GM12875 (cell line): ENCODE measurements around the gene ZDHHC11B.

ENCODE experiments used
- H3K4me3 ChIP-seq: one replicate; pipeline ENCODE4 v1.5.1; 2011; ENCODE audit warnings: low read depth, low read length, control low read depth
- TF ChIP-seq, protein P1 (sequence below): IDR thresholded peaks from 2 replicates; pipeline ENCODE4 v1.5.1; 2011; ENCODE audit warnings: low read depth, mild to moderate bottlenecking, control low read depth, inconsistent platforms, low read length, moderate library complexity, borderline replicate concordance; ENCODE audit not compliant: insufficient read depth

ZDHHC11B gene

GRCh38 chr5:761059-761771, 23.3 kb downstream of the ZDHHC11B start:
- TF ChIP-seq, protein P1, sequence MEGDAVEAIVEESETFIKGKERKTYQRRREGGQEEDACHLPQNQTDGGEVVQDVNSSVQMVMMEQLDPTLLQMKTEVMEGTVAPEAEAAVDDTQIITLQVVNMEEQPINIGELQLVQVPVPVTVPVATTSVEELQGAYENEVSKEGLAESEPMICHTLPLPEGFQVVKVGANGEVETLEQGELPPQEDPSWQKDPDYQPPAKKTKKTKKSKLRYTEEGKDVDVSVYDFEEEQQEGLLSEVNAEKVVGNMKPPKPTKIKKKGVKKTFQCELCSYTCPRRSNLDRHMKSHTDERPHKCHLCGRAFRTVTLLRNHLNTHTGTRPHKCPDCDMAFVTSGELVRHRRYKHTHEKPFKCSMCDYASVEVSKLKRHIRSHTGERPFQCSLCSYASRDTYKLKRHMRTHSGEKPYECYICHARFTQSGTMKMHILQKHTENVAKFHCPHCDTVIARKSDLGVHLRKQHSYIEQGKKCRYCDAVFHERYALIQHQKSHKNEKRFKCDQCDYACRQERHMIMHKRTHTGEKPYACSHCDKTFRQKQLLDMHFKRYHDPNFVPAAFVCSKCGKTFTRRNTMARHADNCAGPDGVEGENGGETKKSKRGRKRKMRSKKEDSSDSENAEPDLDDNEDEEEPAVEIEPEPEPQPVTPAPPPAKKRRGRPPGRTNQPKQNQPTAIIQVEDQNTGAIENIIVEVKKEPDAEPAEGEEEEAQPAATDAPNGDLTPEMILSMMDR, result no peak
- H3K4me3 ChIP-seq, result no peak overlapping the region

DNA sequence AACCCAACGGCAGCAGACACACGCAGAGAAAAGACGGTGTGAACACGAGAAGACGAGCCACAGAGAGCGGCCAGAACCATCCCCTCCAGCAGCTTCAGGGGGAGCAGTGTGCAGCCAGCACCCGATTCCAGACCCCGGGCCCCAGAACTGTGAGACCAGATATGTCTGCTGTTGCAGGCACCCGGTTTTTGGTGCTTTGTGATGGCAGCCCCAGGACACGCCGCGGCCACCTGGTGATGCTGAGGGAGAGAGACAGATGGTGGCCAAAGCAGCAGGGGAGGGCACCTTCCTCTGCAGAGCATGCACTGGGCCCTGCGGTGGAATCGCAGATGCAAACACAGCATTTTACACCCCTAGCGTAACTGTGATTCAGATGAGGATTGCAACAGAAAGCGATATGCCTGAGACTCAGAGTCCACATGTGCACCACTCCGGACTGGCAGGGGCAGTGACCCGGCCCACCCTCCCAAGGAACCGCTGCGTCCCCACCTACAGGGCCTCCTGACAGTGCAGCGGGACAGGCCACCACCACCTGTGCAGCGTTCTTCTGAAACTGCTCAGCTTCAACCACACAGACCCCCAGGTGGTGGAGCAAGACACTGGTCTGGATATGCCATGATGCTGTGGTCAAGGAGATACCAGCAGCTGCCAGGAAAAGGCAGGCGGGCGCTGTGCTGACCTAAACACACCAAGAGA, 24.0 kb downstream of the ZDHHC11B start:
- TF ChIP-seq, protein P1, result no peak
- H3K4me3 ChIP-seq, result no peak overlapping the region

GRCh38 chr5:759781-760362, 24.7 kb downstream of the ZDHHC11B start:
- TF ChIP-seq, protein P1, result no peak
- H3K4me3 ChIP-seq, result no peak overlapping the region

DNA sequence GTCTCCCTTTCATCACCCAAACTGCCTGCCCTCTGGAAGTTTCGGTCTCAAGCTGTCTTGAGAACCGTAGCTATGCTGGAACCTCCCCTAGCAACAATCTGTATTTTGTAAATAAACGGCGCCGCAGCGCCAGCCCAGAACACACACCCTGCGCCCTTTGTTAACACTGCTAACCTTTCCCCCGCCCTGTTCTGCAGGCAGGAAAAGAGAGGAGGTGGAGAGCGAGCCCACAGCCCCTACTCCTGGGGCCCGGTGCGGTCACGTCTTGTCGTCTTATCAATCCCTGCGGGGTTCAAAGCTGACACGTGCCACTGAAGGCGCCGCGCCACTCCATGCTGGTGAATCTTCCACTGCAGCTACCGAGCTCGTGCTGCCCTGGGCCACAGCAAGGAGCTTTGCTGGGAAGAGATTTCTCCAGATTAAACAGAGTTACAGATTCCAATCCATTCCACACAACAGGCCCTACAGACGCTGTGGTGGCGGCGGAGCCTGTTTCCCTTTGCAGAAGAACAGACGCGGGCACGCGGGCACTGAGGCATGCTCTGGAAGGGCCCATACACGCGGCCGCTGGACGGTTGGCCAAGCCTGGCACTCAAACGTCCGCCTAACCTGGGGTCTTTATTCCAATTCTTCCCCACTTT, 25.3 kb downstream of the ZDHHC11B start:
- H3K4me3 ChIP-seq, result no peak overlapping the region
- TF ChIP-seq, protein P1, result no peak

- TF ChIP-seq, protein P1, result no peak
- H3K4me3 ChIP-seq, result no peak overlapping the region
These were observed 25.9 kb downstream of the ZDHHC11B start for GRCh38 chr5:758698-759053.

DNA sequence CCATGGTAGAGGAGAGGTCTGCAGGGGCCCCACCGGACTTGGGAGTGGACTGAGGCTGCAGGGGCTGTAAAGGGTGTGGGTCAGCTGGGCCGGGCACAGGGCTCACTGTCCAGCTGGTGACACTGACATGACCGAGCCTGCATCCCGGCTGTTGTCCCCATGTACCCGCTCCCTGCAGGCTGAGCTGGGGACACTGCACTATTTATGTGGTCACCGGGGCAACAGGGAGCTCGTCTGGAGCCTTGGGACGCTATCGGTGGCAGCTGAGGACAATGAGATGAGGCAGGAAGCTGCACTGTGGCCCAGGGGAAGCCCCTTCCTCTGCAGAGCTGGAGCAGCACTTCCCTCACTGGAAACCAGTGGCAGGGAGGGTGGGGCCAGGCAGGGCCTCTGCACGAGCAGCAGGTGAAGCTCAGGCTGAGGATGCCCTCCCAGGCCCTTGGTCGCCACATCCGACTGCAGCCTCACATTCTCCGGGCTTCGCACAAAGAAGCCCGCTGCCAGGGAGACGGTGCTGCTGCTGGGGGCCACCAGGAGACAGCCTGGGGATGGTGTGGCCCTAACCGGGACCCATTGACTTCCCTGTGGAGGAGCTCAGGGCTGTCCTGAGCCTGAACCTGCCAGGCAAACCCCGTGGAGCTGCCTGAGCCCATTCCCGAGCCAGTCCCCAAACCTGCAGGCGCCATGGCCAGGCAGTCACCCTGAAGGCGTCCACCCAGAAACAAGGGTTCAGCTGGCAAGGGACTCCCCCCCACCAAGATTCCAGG, 26.4 kb downstream of the ZDHHC11B start:
- H3K4me3 ChIP-seq, result no peak overlapping the region
- TF ChIP-seq, protein P1, result no peak
